Activated B cell treated with CpG ODN at 0.5 μM for 24 hours (primary cell): ENCODE results near the gene KIAA0319L. TPM values are rescaled to one million over a fixed set of nuclear protein-coding genes. Genes with fewer than 3 reads are reported as not detected.

Experiments used
- ATAC-seq: fragments of 200-7000 bp; cut with Tn5 transposase; one replicate; pipeline ENCODE4 v1.10.0; 2021; ENCODE audit warnings: low read depth, mild to moderate bottlenecking, moderate library complexity
- CTCF ChIA-PET: fragments of 350-600 bp; sonication (Branson Sonifier 250); formaldehyde crosslinking; loops from one replicate; lab custom pipeline; 2021; ENCODE audit warnings: antibody characterized with exemption; lab: Charles Lee
- POLR2A ChIA-PET: fragments of 350-600 bp; sonication (Branson Sonifier 250); formaldehyde crosslinking; loops from one replicate; lab custom pipeline; 2021; ENCODE audit warnings: antibody characterized with exemption; lab: Charles Lee
- DNase-seq: peaks from one replicate; pipeline ENCODE4 v3.0.0; 2022
- H3K27ac Mint-ChIP-seq: one replicate; pipeline ENCODE4 v1.8.0; 2020; ENCODE audit warnings: mixed read lengths
- H3K27me3 Mint-ChIP-seq: one replicate; pipeline ENCODE4 v1.8.0; 2021; ENCODE audit warnings: mixed read lengths
- H3K36me3 Mint-ChIP-seq: one replicate; pipeline ENCODE4 v1.8.0; 2021; ENCODE audit warnings: low read depth, mixed read lengths
- H3K4me1 Mint-ChIP-seq: one replicate; pipeline ENCODE4 v1.8.0; 2021; ENCODE audit warnings: mixed read lengths
- H3K4me3 Mint-ChIP-seq: one replicate; pipeline ENCODE4 v1.8.0; 2020; ENCODE audit warnings: mild to moderate bottlenecking, mixed read lengths
- H3K9me3 Mint-ChIP-seq: one replicate; pipeline ENCODE4 v1.8.0; 2020; ENCODE audit warnings: mixed read lengths
- intact Hi-C: fragments of 100-400 bp; cut with micrococcal nuclease; formaldehyde crosslinking; loops from one replicate; pipeline ENCODE4 v1.15.1; 2024
- total RNA-seq: library from RNA; stranded (reverse); gene quantifications from 2 replicates; pipeline ENCODE4 v1.2.3, GENCODE V29; 2022
- TF ChIP-seq, protein P1 (sequence below): fragments of 200-600 bp; IDR thresholded peaks from one replicate; pipeline ENCODE4 v1.8.0; 2022; ENCODE audit warnings: antibody characterized with exemption, mild to moderate bottlenecking

The KIAA0319L gene
- total RNA-seq, 1 donor from 2014 or later: 59.1 TPM

DNA sequence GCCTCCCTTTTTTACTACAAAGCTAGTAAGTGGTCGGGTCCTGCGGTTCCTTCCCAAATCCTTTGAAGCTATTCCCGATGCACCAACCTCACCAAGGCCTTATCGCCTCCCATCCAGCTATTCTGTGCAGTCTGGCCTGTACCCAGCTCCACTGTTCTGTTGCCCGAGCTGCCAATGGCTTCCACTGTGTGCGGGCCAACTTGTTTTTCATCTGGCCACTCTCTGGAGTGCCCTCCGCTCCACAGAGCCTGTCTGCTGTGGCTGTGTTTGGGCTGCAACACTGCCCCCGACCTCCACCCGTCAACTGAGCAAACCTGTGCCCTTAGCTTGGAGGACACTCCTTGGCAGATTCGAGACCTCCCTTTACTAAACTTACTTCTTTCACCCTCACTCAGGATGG, 125.0 kb downstream of the KIAA0319L start:
- CTCF ChIA-PET: no interaction called here

DNA sequence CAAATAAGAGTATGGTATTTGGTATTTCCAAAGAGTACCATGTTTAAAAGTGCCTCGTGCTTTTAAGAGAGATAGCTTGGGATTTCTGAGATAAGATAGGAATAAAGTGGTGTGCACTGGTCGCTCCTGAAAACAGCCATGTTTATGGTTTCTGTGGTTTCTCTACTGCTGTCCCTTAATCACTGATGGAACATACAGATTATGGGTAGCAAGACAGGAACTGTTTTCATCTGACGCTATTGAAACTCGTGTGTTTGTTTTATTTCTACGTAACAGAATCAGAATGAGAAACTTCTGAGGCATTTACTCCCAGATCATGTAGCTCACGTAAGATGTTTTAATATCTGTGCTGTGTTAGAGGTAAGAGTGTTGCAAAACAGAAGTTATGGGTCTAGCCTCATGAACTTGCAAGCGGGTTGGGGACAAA, 126.0 kb downstream of the KIAA0319L start:
- intact Hi-C loops: no loop called here
- no peaks in the 10 kb centered on the region for H3K27me3 Mint-ChIP-seq
- H3K27ac Mint-ChIP-seq: no peak overlapping the region
- TF ChIP-seq, protein P1, sequence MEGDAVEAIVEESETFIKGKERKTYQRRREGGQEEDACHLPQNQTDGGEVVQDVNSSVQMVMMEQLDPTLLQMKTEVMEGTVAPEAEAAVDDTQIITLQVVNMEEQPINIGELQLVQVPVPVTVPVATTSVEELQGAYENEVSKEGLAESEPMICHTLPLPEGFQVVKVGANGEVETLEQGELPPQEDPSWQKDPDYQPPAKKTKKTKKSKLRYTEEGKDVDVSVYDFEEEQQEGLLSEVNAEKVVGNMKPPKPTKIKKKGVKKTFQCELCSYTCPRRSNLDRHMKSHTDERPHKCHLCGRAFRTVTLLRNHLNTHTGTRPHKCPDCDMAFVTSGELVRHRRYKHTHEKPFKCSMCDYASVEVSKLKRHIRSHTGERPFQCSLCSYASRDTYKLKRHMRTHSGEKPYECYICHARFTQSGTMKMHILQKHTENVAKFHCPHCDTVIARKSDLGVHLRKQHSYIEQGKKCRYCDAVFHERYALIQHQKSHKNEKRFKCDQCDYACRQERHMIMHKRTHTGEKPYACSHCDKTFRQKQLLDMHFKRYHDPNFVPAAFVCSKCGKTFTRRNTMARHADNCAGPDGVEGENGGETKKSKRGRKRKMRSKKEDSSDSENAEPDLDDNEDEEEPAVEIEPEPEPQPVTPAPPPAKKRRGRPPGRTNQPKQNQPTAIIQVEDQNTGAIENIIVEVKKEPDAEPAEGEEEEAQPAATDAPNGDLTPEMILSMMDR: no peak
- ChIA-PET CTCF (no interaction called here), POLR2A (no interaction called here)
- H3K36me3 Mint-ChIP-seq: peaks cover 40% of the 10 kb centered on the region
- H3K4me1 Mint-ChIP-seq: peaks cover 1% of the 10 kb centered on the region
- no peak overlapping the region for H3K4me3 Mint-ChIP-seq
- no peak for ATAC-seq
- no peak for DNase-seq
- H3K9me3 Mint-ChIP-seq: peaks cover 2% of the 10 kb centered on the region

More for the DNA sequence above, 125.0 kb downstream of the KIAA0319L start:
- POLR2A ChIA-PET: no interaction called here
- Mint-ChIP-seq H3K27me3 (no peaks in the 10 kb centered on the region), H3K4me3 (no peak overlapping the region), H3K36me3 (peaks cover 50% of the 10 kb centered on the region), H3K4me1 (no peaks in the 10 kb centered on the region), H3K9me3 (peaks cover 2% of the 10 kb centered on the region), H3K27ac (no peak overlapping the region)
- DNase-seq (no peak), ATAC-seq (no peak)
- TF ChIP-seq, protein P1: no peak
- intact Hi-C loops: no loop called here

DNA sequence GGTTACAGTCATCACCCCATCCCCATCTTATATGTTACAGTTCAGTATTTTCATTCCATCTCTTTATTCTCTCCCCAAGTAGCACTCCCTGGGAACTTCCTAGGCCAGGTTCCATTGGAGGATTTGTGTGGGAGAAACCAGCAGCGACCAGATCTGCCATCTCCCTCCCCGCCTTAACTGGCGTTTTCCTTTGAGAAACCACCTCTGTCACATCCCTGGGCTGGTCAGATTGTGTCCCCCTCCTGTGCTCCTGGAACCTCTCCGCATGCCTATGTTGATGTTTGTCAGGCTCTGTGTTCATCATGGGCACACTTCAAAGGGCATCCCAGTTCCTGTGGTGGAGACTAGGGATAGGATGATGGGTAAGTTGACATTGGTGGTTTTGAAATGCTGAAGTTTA, 126.4 kb downstream of the KIAA0319L start:
- Mint-ChIP-seq H3K27me3 (no peaks in the 10 kb centered on the region), H3K9me3 (peaks cover 2% of the 10 kb centered on the region), H3K4me3 (no peak overlapping the region), H3K4me1 (peaks cover 5% of the 10 kb centered on the region), H3K36me3 (peaks cover 36% of the 10 kb centered on the region), H3K27ac (no peak overlapping the region)
- CTCF ChIA-PET: no interaction called here
- no peak for DNase-seq
- TF ChIP-seq, protein P1: no peak
- ATAC-seq: no peak
- POLR2A ChIA-PET: no interaction called here
- intact Hi-C loops: no loop called here

DNA sequence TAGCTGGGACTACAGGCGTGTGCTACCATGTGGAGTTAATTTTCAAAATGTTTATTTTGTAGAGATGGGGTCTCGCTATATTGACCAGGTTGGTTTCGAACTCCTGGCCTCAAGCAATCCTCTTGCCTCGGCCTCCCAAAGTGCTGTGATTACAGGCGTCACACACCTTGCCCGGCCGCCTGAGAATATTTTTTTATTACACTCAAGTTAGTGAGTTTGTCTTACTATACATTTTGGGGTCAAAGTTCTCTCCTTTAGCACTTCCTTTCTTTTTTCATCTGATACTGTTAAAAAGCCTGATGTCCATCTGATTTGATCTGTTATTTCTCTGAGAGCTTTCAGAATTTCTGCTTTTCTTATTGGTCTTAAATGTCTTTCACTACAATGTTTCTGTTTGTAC, 128.8 kb downstream of the KIAA0319L start:
- TF ChIP-seq, protein P1: no peak
- DNase-seq (no peak), ATAC-seq (no peak)
- Mint-ChIP-seq H3K4me1 (peaks cover 6% of the 10 kb centered on the region), H3K27ac (no peak overlapping the region), H3K36me3 (peaks cover 15% of the 10 kb centered on the region), H3K27me3 (no peaks in the 10 kb centered on the region), H3K9me3 (peaks cover 2% of the 10 kb centered on the region), H3K4me3 (no peak overlapping the region)
- CTCF ChIA-PET: no interaction called here
- POLR2A ChIA-PET: no interaction called here
- intact Hi-C loops: no loop called here

DNA sequence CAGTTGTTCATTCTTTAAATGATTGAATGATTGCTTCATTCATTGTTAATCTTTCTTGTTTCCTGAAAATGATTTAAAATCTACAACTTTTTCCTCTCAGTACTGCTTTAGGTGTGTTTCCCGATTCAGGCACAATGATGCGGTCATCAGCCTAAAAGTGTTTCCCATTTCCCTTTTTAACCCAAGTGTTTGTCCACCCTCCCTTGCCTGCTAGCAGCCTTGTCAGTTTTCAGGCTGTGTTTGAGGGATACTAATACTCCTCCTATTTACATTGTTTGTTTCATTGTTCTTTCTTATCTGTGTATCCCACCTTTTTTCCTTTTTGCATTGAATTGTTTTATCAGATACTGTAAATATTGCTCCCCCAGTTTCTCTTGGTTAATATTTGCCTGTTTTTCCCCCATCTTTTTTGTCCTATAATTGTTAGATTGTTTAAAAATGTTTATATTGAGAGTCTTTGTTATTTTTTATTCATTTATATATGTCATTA, 131.1 kb downstream of the KIAA0319L start:
- Mint-ChIP-seq H3K27me3 (no peaks in the 10 kb centered on the region), H3K4me3 (no peak overlapping the region), H3K9me3 (peaks cover 2% of the 10 kb centered on the region), H3K4me1 (peaks cover 6% of the 10 kb centered on the region), H3K36me3 (peaks cover 16% of the 10 kb centered on the region), H3K27ac (no peak overlapping the region)
- ATAC-seq (no peak), DNase-seq (no peak)
- TF ChIP-seq, protein P1: no peak
- ChIA-PET POLR2A (no interaction called here), CTCF (no interaction called here)
- intact Hi-C loops: no loop called here
